Gastrocnemius medialis (tissue), 4 donors: ENCODE results near the gene CLEC3B.

Experiments
- CTCF ChIP-seq, 5 experiments: fragments of 450-650 bp in 3 of 5; fragments of 200-600 bp in 2 of 5; sonication (generic) in 2 of 5; IDR thresholded peaks in 4 of 5; conservative IDR thresholded peaks in 1 of 5; 1 replicate in 4 of 5; 2 replicates in 1 of 5; pipeline ENCODE4 v1.5.1; 2016 to 2019; ENCODE audit warnings: antibody characterized with exemption in 5 of 5, mild to moderate bottlenecking in 3 of 5, moderate library complexity in 3 of 5
- POLR2A ChIP-seq, 2 donors: fragments of 450-650 bp; IDR thresholded peaks; one replicate each; pipeline ENCODE4 v1.6.1; 2017; ENCODE audit warnings: antibody characterized with exemption in 2 of 2, mild to moderate bottlenecking in 2 of 2, moderate library complexity in 2 of 2

- TF ChIP-seq CTCF (IDR thresholded peaks at IDR 0.05 in 4 of 5, conservative IDR thresholded peaks at IDR 0.05 in 1 of 5) (no peak), POLR2A (IDR thresholded peaks at IDR 0.05) (no peak)
Observed at GRCh38 chr3:45003406-45003805, 22.7 kb upstream of the CLEC3B start.
